ENCODE data around the gene TRAPPC3L.

GRCh38 chr6:116452531-116452930 is 93.0 kb downstream of the TRAPPC3L start:
- TF ChIP-seq MXI1 (IDR thresholded peaks at IDR 0.05; ENCODE audit: low read depth, low read length) (no peak), GATA2 (CRISPR knock-in tag; IDR thresholded peaks at IDR 0.05) (no peak), REST (IDR thresholded peaks at IDR 0.05; ENCODE audit: low read depth, low read length) (no peak)
- TF ChIP-seq, protein P1, sequence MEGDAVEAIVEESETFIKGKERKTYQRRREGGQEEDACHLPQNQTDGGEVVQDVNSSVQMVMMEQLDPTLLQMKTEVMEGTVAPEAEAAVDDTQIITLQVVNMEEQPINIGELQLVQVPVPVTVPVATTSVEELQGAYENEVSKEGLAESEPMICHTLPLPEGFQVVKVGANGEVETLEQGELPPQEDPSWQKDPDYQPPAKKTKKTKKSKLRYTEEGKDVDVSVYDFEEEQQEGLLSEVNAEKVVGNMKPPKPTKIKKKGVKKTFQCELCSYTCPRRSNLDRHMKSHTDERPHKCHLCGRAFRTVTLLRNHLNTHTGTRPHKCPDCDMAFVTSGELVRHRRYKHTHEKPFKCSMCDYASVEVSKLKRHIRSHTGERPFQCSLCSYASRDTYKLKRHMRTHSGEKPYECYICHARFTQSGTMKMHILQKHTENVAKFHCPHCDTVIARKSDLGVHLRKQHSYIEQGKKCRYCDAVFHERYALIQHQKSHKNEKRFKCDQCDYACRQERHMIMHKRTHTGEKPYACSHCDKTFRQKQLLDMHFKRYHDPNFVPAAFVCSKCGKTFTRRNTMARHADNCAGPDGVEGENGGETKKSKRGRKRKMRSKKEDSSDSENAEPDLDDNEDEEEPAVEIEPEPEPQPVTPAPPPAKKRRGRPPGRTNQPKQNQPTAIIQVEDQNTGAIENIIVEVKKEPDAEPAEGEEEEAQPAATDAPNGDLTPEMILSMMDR (IDR thresholded peaks at IDR 0.05) = no peak
